Lung (tissue), 12 donors: Measurements from ENCODE around the gene MICAL2. TPM values are rescaled to one million over a fixed set of nuclear protein-coding genes. Genes with fewer than 3 reads are reported as not detected.

Experiments
- ATAC-seq: fragments of 200-7000 bp; cut with Tn5 transposase; one replicate; pipeline ENCODE4 v1.9.1; 2020; ENCODE audit warnings: moderate number of reproducible peaks; ENCODE audit not compliant: insufficient read depth, low FRiP score
- DNase-seq, 3 donors: peaks; one replicate each; pipeline ENCODE4 v3.0.0-alpha.2; 2013 to 2017
- H3K27ac ChIP-seq, 2 donors: one replicate each; pipeline ENCODE4 v1.5.1; 2013; ENCODE audit warnings: mild to moderate bottlenecking in 2 of 2, moderate library complexity in 2 of 2, control low read depth in 1 of 2, inconsistent platforms in 1 of 2, low read depth in 1 of 2, low read length in 1 of 2
- H3K27me3 ChIP-seq, 3 donors: one replicate each; pipeline ENCODE4 v1.5.1; 2013; ENCODE audit warnings: low read length in 2 of 3; ENCODE audit not compliant: control insufficient read depth in 3 of 3, insufficient read depth in 3 of 3
- H3K36me3 ChIP-seq, 4 donors: one replicate each; pipeline ENCODE4 v1.5.1; 2013; ENCODE audit warnings: low read length in 4 of 4, mild to moderate bottlenecking in 1 of 4, moderate library complexity in 1 of 4; ENCODE audit not compliant: control insufficient read depth in 4 of 4, insufficient read depth in 4 of 4
- H3K4me1 ChIP-seq, 5 donors: one replicate each; pipeline ENCODE4 v1.5.1; 2013; ENCODE audit warnings: low read length in 5 of 5, mild to moderate bottlenecking in 2 of 5, moderate library complexity in 1 of 5; ENCODE audit not compliant: control insufficient read depth in 5 of 5, insufficient read depth in 5 of 5
- H3K4me3 ChIP-seq: one replicate; pipeline ENCODE4 v1.5.1; 2013; ENCODE audit warnings: mild to moderate bottlenecking, control low read depth, moderate library complexity
- H3K9ac ChIP-seq, 2 donors: one replicate each; pipeline ENCODE4 v1.5.1; 2013; ENCODE audit warnings: low read length in 2 of 2, control low read depth in 1 of 2; ENCODE audit not compliant: insufficient read depth in 1 of 2
- H3K9me3 ChIP-seq, 4 donors: one replicate each; pipeline ENCODE4 v1.5.1; 2013; ENCODE audit warnings: low read length in 3 of 4, mild to moderate bottlenecking in 1 of 4, moderate library complexity in 1 of 4; ENCODE audit not compliant: control insufficient read depth in 4 of 4, insufficient read depth in 3 of 4
- CTCF ChIP-seq: IDR thresholded peaks from 2 replicates; pipeline ENCODE4 v1.5.1; 2012; ENCODE audit warnings: mild to moderate bottlenecking; ENCODE audit errors: control extremely low read depth, extremely low read depth
- WGBS, 2 donors: extraction: QIAGEN DNeasy Blood & Tissue Kit; methylation state at CpG; one replicate each; pipeline ENCODE4 v1.1.7; 2013; 5-methylcytosine and 5-hydroxymethylcytosine counted together
- polyA plus RNA-seq, 2 donors: library from polyadenylated mRNA; stranded (reverse); fragments of 200-250 nt; gene quantifications; one replicate each; pipeline ENCODE4 v1.2.1, GENCODE V29; 2013
- total RNA-seq, 2 donors: library from RNA; depleted of rRNA in 1 of 2; stranded (reverse); fragments of >200 nt in 1 of 2; gene quantifications; one replicate each; pipeline ENCODE4 v1.2.1, GENCODE V29; 2014 to 2021
- donor health status: control.
- donor health status: control.
- donor health status: Bipolar disorder and iron deficiency.
- donor health status: healthy.
- donor health status: DM: yes; HTN: yes; CAD: no.

Gene MICAL2
- total and polyA plus RNA-seq, 4 donors: 38.2 to 218 (median 99.6) TPM

DNA sequence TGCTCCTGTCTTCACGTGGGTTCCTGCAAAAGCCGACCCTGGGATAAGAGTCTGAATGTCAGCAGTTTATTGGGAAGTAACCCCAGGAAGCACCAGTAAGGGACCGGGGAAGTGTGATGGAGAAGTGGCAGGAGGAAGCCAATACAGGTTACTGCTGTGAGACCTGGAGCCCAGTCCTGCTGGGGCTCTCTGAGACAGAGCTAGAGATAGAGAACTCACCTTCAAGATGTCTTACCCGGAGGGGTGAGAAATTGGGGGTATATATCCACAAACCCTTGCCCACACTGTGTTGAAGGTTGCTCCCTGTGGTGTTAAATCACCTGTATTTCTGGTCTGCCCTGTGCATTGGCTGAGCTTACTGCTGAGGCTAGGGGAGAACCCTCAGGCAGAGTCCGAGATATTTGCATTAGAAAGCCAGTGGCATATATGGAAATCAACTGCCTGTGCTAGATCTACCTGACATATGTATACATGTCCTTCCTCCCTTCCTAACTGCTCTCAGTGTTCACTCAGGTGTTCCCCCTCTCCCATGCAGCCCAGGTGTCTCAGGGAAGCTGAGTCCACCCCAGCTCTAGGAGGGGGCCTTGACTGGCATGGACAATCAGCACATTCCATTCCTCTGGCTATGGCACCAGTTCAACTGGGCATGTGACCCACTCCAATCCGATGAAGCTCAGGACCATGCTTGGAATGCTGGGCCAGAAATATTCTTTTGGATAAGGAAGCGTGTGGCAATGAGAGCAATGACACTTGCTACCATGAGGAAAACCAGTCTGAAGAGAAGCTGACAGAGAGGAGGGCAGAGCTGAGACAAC lies 6.8 kb upstream of the MICAL2 start:
- ATAC-seq (no peak), DNase-seq (no peak)
- H3K4me3 ChIP-seq: no peak overlapping the region
- H3K27me3 ChIP-seq: peaks cover 0 to 3% (median 0%) of the 10 kb centered on the region in 3 donors
- H3K9me3 ChIP-seq: no peaks in the 10 kb centered on the region
- peaks cover 0 to 21% (median 8%) of the 10 kb centered on the region in 5 donors for H3K4me1 ChIP-seq
- no peak overlapping the region for H3K9ac ChIP-seq
- no peak for TF ChIP-seq CTCF
- no peaks in the 10 kb centered on the region for H3K36me3 ChIP-seq
- peak overlapping the region in 1 of 2 donors; percentile 39 for H3K27ac ChIP-seq
- 55 to 64% methylated on average over 7 of the region's 7 CpGs for WGBS, 2 donors

DNA sequence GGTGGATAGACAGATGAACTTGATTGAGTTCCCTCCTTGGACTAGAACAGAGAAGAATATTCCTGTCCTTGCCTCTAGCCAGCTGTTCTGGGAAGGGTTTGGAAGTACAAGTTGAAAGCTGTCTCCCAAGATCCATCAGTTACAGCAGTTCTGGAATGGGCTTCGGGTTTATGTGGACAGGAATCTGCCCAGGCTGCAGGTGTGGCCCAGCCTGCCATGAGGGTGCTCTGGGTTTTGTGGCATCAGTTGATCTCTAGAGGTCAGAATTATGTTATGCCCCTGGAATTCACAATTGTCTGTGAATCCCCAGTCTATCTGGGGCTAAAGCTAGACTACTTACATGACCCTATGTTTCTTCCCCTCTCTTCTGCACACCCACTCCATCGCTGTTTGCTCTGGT lies 4.9 kb upstream of the MICAL2 start:
- DNase-seq (no peak), ATAC-seq (no peak)
- Histone ChIP-seq H3K27me3 (peaks cover 0 to 3% (median 0%) of the 10 kb centered on the region in 3 donors), H3K27ac (no peak overlapping the region), H3K4me3 (no peak overlapping the region), H3K36me3 (no peaks in the 10 kb centered on the region), H3K9me3 (no peaks in the 10 kb centered on the region), H3K9ac (no peak overlapping the region), H3K4me1 (peaks cover 7 to 25% (median 14%) of the 10 kb centered on the region in 5 donors)
- 93 to 97% methylated on average over 2 of the region's 2 CpGs for WGBS, 2 donors
- no peak for TF ChIP-seq CTCF

DNA sequence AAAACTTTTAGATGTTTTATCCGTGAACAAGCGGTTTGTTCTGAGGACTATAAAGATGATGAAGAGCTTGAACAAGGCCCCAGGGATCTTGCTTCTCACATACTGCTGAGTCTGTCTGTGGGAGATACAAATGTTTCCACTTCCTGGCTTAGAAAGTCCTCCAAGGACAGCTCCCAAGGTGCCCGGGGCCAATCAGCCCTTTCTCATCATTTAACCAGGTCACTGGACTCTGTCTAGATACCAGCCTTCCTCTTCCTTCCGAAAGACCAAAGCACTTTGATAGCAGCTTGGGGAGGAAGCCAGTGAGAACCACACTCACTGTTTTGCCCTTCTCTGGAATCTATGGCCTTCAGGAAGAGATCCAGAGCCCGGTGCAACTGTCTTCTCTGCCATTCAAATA lies 4.3 kb upstream of the MICAL2 start:
- H3K4me3 ChIP-seq: no peak overlapping the region
- H3K4me1 ChIP-seq: peaks cover 7 to 22% (median 10%) of the 10 kb centered on the region in 5 donors
- ATAC-seq (no peak), DNase-seq (no peak)
- TF ChIP-seq CTCF: no peak
- H3K27ac ChIP-seq: no peak overlapping the region
- WGBS, 2 donors: 85% methylated on average over 5 of the region's 5 CpGs
- H3K9ac ChIP-seq: no peak overlapping the region
- H3K36me3 ChIP-seq: no peaks in the 10 kb centered on the region
- peaks cover 0 to 3% (median 0%) of the 10 kb centered on the region in 3 donors for H3K27me3 ChIP-seq
- no peaks in the 10 kb centered on the region for H3K9me3 ChIP-seq
